Dedifferentiated amniotic fluid mesenchymal stem cell (primary cell): ENCODE results near the gene MT1M.
A peak's percentile ranks its signal among the peaks of the same experiment; 100 is the strongest.
"Not testable (repeated sequence)": the region's sequence is repeated elsewhere in the genome, so short reads cannot be mapped to it uniquely, and the experiment has no call there.

Source experiments
- DNase-seq: peaks from one replicate; pipeline ENCODE4 v3.0.0-alpha.2; 2016; ENCODE audit errors: extremely low spot score

MT1M gene

DNA sequence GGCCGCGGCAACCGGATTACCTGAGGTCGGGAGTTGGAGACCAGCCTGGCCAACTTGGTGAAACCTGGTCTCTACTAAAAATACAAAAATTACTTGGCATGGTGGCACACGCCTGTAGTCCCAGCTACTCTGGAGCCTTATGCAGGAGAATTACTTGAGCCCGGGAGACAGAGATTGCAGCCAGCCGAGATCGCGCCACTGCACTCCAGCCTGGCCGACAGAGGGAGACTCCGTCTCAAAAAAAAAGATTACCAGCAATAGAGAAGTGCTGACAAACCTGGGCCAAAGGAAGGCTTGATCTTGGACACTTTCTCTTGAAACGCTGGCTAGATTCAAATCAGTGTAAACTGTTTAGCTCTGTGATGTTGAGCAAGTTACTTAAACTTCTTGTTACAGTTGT is 41.5 kb downstream of the MT1M start:
- DNase-seq: no peak

DNA sequence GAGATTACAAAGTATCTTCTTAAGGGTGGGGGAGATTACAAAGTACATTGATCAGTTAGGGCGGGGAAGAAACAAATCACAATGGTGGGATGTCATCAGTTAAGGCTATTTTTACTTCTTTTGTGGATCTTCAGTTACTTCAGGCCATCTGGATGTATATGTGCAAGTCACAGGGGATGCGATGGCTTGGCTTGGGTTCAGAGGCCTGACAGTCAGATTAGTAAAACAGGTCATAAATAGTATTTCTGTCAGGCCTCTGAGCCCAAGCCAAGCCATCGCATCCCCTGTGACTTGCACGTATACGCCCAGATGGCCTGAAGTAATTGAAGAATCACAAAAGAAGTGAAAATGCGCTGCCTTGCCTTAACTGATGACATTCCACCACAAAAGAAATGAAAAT is 42.1 kb downstream of the MT1M start:
- not testable (repeated sequence) for DNase-seq

DNA sequence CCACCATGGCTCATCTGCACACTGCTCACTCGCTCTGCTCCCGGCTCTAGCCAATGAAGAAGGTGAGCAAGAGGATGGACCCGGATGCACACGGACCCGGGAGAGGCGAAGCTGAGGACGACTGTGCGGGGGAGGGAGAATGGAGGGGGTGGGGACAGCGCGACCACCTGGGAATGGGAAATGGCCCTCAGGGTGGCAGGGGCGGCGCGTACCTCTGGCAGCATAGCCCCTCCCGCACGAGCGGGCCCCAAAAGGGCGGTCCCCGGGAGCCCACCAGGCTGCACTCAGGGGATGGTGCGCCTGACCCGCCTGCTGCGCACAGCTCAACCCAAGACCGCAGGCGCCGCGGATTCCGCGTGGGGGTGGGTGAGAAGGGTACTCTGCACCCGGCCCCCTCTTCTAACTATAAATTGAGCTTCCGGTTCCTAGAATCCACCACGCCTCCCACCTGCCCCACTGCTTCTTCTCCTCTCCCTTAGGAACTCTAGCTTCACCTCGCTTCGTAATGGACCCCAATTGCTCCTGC is 43.3 kb downstream of the MT1M start:
- DNase-seq: no peak

DNA sequence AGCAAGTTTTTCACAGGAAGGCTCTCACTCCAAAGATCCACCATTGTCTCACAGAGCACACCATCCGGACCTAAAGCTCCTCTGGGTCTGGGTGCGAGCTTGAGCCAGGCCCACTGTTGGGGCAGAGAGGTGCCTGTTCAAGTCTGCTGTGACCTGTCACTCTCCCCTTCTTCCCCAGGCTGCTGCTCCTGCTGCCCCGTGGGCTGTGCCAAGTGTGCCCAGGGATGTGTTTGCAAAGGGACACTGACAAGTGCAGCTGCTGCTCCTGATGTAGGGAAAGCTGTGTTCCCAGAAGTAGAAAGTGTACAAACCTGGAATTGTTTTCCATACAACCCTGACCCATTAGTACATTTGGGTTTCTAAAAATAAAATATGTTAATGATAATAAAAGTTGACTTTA is 45.0 kb downstream of the MT1M start:
- DNase-seq: no peak

DNA sequence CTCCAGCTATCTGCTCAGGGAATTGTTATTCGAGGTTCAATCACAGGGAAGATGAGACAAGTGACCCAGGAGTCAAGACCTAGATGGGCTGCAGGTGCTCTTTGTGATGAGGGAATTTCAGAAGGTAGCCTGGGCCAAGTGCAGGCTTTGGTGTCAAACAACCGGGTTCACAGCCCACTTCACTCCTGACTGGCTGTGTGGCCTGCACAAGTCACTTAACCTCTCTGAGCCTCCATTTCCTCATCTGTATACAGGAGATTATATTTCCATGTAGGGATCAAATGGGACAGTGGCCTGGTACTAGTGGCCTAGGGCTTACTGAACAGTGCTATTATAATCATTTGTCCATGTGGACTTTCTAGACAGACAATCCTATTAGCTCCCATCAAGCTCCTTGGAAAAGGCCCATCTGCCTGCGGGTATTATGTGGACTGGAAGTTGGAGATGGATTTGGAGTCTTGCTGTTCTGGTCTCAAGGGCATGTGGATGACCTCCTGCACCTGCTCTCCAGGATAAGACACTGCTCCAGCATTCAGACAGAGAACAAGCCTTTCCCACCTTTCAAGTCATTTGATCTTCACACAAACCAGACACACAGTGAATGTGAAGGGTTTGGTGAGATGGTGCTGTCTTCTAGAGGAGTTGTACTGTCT is 46.7 kb downstream of the MT1M start:
- DNase-seq: no peak

DNA sequence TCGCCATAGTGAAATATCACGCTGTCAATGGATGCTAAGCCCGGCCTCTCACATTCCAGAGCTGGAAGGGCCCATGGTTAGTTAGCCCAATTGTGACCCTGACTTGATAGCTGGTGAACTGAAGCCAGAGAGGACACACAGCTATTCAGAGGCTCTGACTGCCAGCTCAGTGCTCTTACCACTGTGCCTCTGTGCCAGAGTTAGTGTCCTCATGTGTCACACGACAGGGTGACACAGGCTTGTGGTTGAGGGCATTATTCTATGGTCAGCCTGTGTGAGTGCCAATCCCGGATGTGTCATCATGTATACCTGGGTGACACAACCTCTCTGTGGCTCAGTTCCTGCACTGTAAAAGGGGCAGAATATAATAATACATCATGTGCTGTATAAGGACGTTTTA is 47.4 kb downstream of the MT1M start:
- DNase-seq: no peak

DNA sequence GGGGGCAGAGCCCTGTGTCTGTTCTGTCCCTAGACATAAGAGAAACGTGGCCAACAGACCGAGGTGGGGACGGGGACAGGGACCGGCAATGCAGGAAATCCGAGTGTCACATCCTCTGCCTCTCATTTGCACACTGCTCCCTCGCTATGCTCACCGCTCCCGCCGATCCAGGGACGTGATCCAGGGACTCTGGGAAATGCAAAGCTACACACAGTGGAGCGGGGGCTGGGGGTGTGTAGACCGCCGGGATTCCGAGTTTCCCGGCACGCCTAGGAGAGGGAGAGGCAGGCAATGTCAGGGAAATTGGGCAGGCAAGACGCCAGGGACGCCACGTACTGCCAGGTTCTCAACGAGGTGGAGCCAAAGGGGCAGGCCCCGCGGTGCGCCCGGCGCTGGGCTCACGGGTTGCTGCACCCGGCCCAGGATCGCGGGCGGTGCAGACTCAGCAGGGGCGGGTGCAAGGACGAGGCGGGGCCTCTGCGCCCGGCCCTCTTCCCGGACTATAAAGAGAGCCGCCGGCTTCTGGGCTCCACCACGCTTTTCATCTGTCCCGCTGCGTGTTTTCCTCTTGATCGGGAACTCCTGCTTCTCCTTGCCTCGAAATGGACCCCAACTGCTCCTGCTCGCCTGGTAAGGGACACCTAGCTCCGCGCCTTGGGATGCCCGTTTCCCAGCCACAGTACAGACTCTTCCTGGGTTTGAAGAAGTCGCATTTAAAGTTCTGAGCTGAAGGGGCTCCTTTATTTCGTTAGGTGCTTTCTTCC is 49.7 kb downstream of the MT1M start, which contains the start of gene MT1X:
Gene MT1X (plus strand): TSS at position 532 of the 764 bp plus-strand sequence. CDS start 71 bp downstream, at position 603.
- DNase-seq: peak; percentile 62

DNA sequence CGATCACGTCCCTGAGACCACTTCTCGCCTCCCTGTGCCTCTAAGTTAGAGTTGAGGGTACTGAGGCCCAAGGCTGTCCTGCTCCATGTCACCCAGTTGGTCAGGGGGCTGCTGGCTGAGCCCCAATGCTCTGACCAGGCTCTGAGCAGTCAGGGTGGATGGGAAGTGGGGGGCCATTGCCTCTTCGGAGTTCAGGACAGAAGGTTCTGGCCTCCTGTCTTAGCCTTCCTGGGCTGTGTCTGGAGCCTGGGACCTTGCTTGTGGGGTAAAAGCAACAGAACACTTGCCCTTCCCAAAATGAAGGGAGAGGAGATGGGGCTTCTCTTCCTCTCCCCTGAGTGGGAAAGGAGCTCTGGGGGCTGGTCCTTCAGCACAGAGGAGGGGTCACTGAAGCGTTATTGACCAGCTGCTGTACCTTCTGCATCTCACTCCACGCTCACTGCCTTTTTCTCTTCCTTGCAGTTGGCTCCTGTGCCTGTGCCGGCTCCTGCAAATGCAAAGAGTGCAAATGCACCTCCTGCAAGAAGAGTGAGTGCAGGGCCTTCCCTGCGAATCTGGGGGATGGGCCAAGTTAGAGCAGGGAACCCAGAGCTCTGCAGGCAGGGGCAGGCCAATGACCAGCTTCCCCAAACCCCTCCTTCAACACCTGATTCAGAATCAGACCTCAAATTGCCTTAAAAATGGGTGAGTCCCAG is 50.4 kb downstream of the MT1M start:
- no peak for DNase-seq
